GM12878 (cell line): ENCODE results near the gene CCNL2. TPM values are rescaled to one million over a fixed set of nuclear protein-coding genes. Genes with fewer than 3 reads are reported as not detected.

Experiments used
- ATAC-seq: fragments of 200-7000 bp; cut with Tn5 transposase; 3 replicates; pipeline ENCODE4 v1.9.1; 2020; ENCODE audit warnings: mild to moderate bottlenecking, moderate library complexity
- BruUV-seq: library from RNA; stranded (reverse); fragments of 400-500 nt; replicated peaks from 2 replicates; lab custom pipeline; 2021; lab: Mats Ljungman, UMichigan
- CTCF ChIA-PET: fragments of 300-600 bp; sonication (Branson Sonifier 250); formaldehyde crosslinking; extraction: SDS; loops from one replicate; lab custom pipeline; 2021; ENCODE audit warnings: inconsistent platforms; lab: Yijun Ruan, JAX
- POLR2A ChIA-PET: fragments of 350-600 bp; formaldehyde crosslinking; extraction: SDS; loops from one replicate; lab custom pipeline; 2021; ENCODE audit warnings: inconsistent platforms; lab: Charles Lee
- RAD21 ChIA-PET: fragments of 300-600 bp; sonication (Branson Sonifier 250); formaldehyde crosslinking; loops from one replicate; lab custom pipeline; 2023; ENCODE audit warnings: antibody characterized with exemption; ENCODE audit not compliant: unreplicated experiment; lab: Charles Lee
- SMC1A ChIA-PET: fragments of 300-600 bp; sonication (Branson Sonifier 250); formaldehyde crosslinking; loops from one replicate; lab custom pipeline; 2023; ENCODE audit not compliant: unreplicated experiment, uncharacterized antibody; lab: Charles Lee
- DNase-seq: peaks from one replicate; pipeline ENCODE4 v3.0.0-alpha.2; 2011; ENCODE audit warnings: low read depth, low spot score
- FAIRE-seq: peaks from 3 replicates; lab custom pipeline; 2011; peaks lifted over from hg19 to GRCh38; lab: Jason Lieb, UNC
- H2AFZ ChIP-seq: 2 replicates; pipeline ENCODE4 v1.6.0; 2011; ENCODE audit warnings: low read depth, low read length, control low read depth; ENCODE audit not compliant: control insufficient read depth
- H3K27ac ChIP-seq: 2 replicates; pipeline ENCODE4 v1.5.1; 2011; ENCODE audit warnings: control low read depth; ENCODE audit not compliant: control insufficient read depth, insufficient read depth
- H3K27me3 ChIP-seq, 2 experiments: replicated peaks in 1 of 2; 2 replicates each; pipeline versions ENCODE4 v1.6.0 to v1.6.1; 2011; ENCODE audit warnings: low read length in 1 of 2; ENCODE audit not compliant: control insufficient read depth in 2 of 2, insufficient read depth in 2 of 2
- H3K36me3 ChIP-seq, 2 experiments: 2 replicates each; pipeline ENCODE4 v1.5.1; 2011; ENCODE audit warnings: low read length in 1 of 2; ENCODE audit not compliant: control insufficient read depth in 2 of 2, insufficient read depth in 2 of 2
- H3K4me1 ChIP-seq: 2 replicates; pipeline ENCODE4 v1.6.1; 2011; ENCODE audit warnings: mild to moderate bottlenecking, low read length, moderate library complexity, mixed read lengths; ENCODE audit not compliant: control insufficient read depth, insufficient read depth
- H3K4me2 ChIP-seq: 2 replicates; pipeline ENCODE4 v1.6.0; 2011; ENCODE audit warnings: control low read depth; ENCODE audit not compliant: control insufficient read depth, insufficient read depth
- H3K4me3 ChIP-seq: fragments of 200-600 bp; sonication (generic); 2 replicates; pipeline ENCODE4 v1.5.1; 2016
- H3K79me2 ChIP-seq: 2 replicates; pipeline ENCODE4 v1.6.0; 2011; ENCODE audit warnings: low read length; ENCODE audit not compliant: control insufficient read depth, insufficient read depth
- H3K9ac ChIP-seq: 2 replicates; pipeline ENCODE4 v1.8.0; 2011; ENCODE audit warnings: low read length, control low read depth, mixed read lengths; ENCODE audit not compliant: control insufficient read depth, insufficient read depth
- H3K9me3 ChIP-seq: replicated peaks from 3 replicates; pipeline ENCODE4 v1.5.1; 2011; ENCODE audit warnings: mild to moderate bottlenecking, low read length; ENCODE audit not compliant: control insufficient read depth, insufficient read depth
- H4K20me1 ChIP-seq: 2 replicates; pipeline ENCODE4 v1.6.0; 2011; ENCODE audit not compliant: control insufficient read depth, insufficient read depth
- ATF3 ChIP-seq: IDR thresholded peaks from 2 replicates; pipeline ENCODE4 v1.6.1; 2011; ENCODE audit warnings: low read depth, mild to moderate bottlenecking, low read length, moderate library complexity, borderline replicate concordance; ENCODE audit errors: extremely low read depth
- CEBPZ ChIP-seq: fragments of 150-350 bp; IDR thresholded peaks from 2 replicates; pipeline ENCODE4 v1.6.1; 2016; ENCODE audit warnings: low read depth, low read length
- CHD2 ChIP-seq: IDR thresholded peaks from 2 replicates; pipeline ENCODE4 v1.6.1; 2011; ENCODE audit warnings: low read depth, low read length, improper control_type of control experiment, borderline replicate concordance
- EGR1 ChIP-seq, 2 experiments: IDR thresholded peaks; 1 replicate in 1 of 2; 2 replicates in 1 of 2; pipeline ENCODE4 v1.6.1; 2011 to 2012; ENCODE audit warnings: low read depth in 2 of 2, low read length in 2 of 2, borderline replicate concordance in 1 of 2, mild to moderate bottlenecking in 1 of 2, moderate library complexity in 1 of 2
- FOXK2 ChIP-seq: fragments of 450-650 bp; IDR thresholded peaks from 2 replicates; pipeline ENCODE4 v1.6.1; 2017; ENCODE audit warnings: mild to moderate bottlenecking, moderate library complexity
- HSF1 ChIP-seq: fragments of 150-350 bp; IDR thresholded peaks from 2 replicates; pipeline ENCODE4 v1.6.1; 2014; ENCODE audit warnings: mild to moderate bottlenecking, low read depth, low read length
- KAT2A ChIP-seq: conservative IDR thresholded peaks from 2 replicates; pipeline ENCODE4 v1.6.1; 2011; ENCODE audit warnings: low read depth, low read length; ENCODE audit not compliant: control insufficient read depth
- MEF2B ChIP-seq: fragments of 450-650 bp; IDR thresholded peaks from 2 replicates; pipeline ENCODE4 v1.6.1; 2018; ENCODE audit warnings: mild to moderate bottlenecking, moderate library complexity; ENCODE audit not compliant: partially characterized antibody, poor library complexity, severe bottlenecking
- NRF1 ChIP-seq: conservative IDR thresholded peaks from 2 replicates; pipeline ENCODE4 v1.6.1; 2011; ENCODE audit warnings: mild to moderate bottlenecking, low read depth, low read length, improper control_type of control experiment
- POLR2AphosphoS5 ChIP-seq: IDR thresholded peaks from 2 replicates; pipeline ENCODE4 v1.6.1; 2011; ENCODE audit warnings: mild to moderate bottlenecking, low read length, inconsistent platforms
- SMC3 ChIP-seq: IDR thresholded peaks from 2 replicates; pipeline ENCODE4 v1.6.1; 2011; ENCODE audit warnings: low read length, improper control_type of control experiment, borderline replicate concordance
- STAT3 ChIP-seq: IDR thresholded peaks from 2 replicates; pipeline ENCODE4 v1.6.1; 2011; ENCODE audit warnings: low read depth, low read length, improper control_type of control experiment
- ZSCAN29 ChIP-seq: fragments of 450-650 bp; IDR thresholded peaks from 2 replicates; pipeline ENCODE4 v1.6.1; 2017; ENCODE audit warnings: mild to moderate bottlenecking, moderate library complexity
- WGBS: methylation state at CpG from one replicate; pipeline ENCODE4 v1.1.6; 2016; ENCODE audit warnings: low lambda C conversion rate; ENCODE audit not compliant: insufficient replicate concordance, insufficient coverage; ENCODE audit errors: missing lambda C conversion rate; 5-methylcytosine and 5-hydroxymethylcytosine counted together
- in situ Hi-C: fragments of 300-500 bp; cut with MboI; formaldehyde crosslinking; loops from 9 replicates; pipeline ENCODE4 v1.14.3; 2018; ENCODE audit warnings: mixed read lengths
- intact Hi-C: fragments of 100-400 bp; cut with micrococcal nuclease; formaldehyde crosslinking; loops from one replicate; pipeline ENCODE4 v1.14.2; 2022; ENCODE audit not compliant: unreplicated experiment
- polyA plus RNA-seq, 11 experiments: library from polyadenylated mRNA; depleted of rRNA in 4 of 11; unstranded in 6 of 11; stranded (reverse) in 5 of 11; fragments of >200 nt; fragmentation: Nextera tagmentation in 4 of 11; fragmentation: Illumina TruSeq in 1 of 11; extraction: Ambion mirVana in 4 of 11; extraction: Trizol in 1 of 11; gene quantifications; 1 replicate in 1 of 11; 2 replicates in 10 of 11; pipeline versions ENCODE4 v1.2.1 to v1.2.3, GENCODE V29; 2011 to 2016; ENCODE audit warnings: inconsistent platforms in 2 of 11, missing spikeins in 2 of 11, low read depth in 1 of 11
- total RNA-seq, 4 experiments: library from RNA; depleted of rRNA in 3 of 4; stranded (reverse); fragments of >200 nt in 3 of 4; fragmentation: Illumina TruSeq in 1 of 4; extraction: Trizol in 1 of 4; gene quantifications; 2 replicates each; pipeline versions ENCODE4 v1.2.1 to v1.2.3, GENCODE V29; 2013 to 2021

Gene CCNL2
- total and polyA plus RNA-seq, 10 of the 15 experiments (the other 5 are each of a cell fraction or from before 2014, with no cell fraction given) = 2.1 to 143 (median 101) TPM

GRCh38 chr1:1374929-1375662 lies 24.0 kb downstream of the CCNL2 start, which contains the start of gene AURKAIP1 (continued):
- TF ChIP-seq NRF1 (no peak), HSF1 (no peak)

- Histone ChIP-seq H4K20me1 (no peaks in the 10 kb centered on the region), H3K4me1 (peaks cover 24% of the 10 kb centered on the region), H3K4me3 (peak overlapping the region; percentile 94), H3K4me2 (peak overlapping the region; percentile 95), H3K9ac (peak overlapping the region; percentile 95), H3K9me3 (no peaks in the 10 kb centered on the region), H3K79me2 (peaks cover 30% of the 10 kb centered on the region), H3K27me3 (no peaks in the 10 kb centered on the region), H3K27ac (peak overlapping the region; percentile 86), H3K36me3 (peaks cover 0 to 3% of the 10 kb centered on the region in 2 experiments; a peak in 2 of 4 replicates), H2AFZ (peak overlapping the region; percentile 67)
- DNase-seq (no peak), ATAC-seq (peak; percentile 0; the same call in 1 of the 3 replicates), FAIRE-seq (no peak)
- SMC1A ChIA-PET = interaction anchor here (1.0 to 1.5 kb wide), 4 partner anchors 31 to 66 kb away, joined by 3 to 5 read pairs (median 4); no protein-coding TSS in a partner anchor
- in situ Hi-C loops = no loop called here
- RAD21 ChIA-PET = interaction anchor here (1.2 to 1.4 kb wide), 4 partner anchors 25 to 131 kb away, joined by 3 to 5 read pairs (median 4); partner anchors contain the start of gene CCNL2
- no TSS peak for BruUV-seq
- POLR2A ChIA-PET = interaction anchor here (1.2 to 2.5 kb wide), 3 partner anchors 25 to 130 kb away, joined by 3 to 17 read pairs (median 5); partner anchors contain the start of gene CCNL2
- WGBS = 4% methylated on average over 24 of the region's 24 CpGs
- no peak for TF ChIP-seq KAT2A
- peak; percentile 71 for TF ChIP-seq MEF2B
- TF ChIP-seq STAT3 = no peak
- TF ChIP-seq FOXK2 = no peak
- TF ChIP-seq POLR2AphosphoS5 = 0 out of 2 replicates have a peak, but pooled peaks have one; percentile 4
- TF ChIP-seq EGR1 (IDR thresholded peaks at IDR 0.05; ENCODE audit: borderline replicate concordance in 1 of 2, low read depth in 2 of 2, low read length in 2 of 2) = 0 out of 3 replicates have a peak, but pooled peaks of 1 of the 2 experiments have one; percentile 25
- TF ChIP-seq CHD2 = no peak
- no peak for TF ChIP-seq CEBPZ
- no peak for TF ChIP-seq ATF3
- no peak for TF ChIP-seq SMC3
- TF ChIP-seq ZSCAN29 = no peak
- intact Hi-C loops = loop anchor here (2.0 to 10.0 kb wide), 2 partner anchors 66 to 130 kb away; partner anchors contain the start of gene PUSL1
- CTCF ChIA-PET = interaction anchor here (1.1 to 1.8 kb wide), 5 partner anchors 26 to 131 kb away, joined by 3 to 4 read pairs (median 4); partner anchors contain the start of gene MRPL20
Measured at GRCh38 chr1:1374589-1374928, 24.6 kb downstream of the CCNL2 start.
